HG03469 (cell line): ENCODE measurements around the gene C11orf91.
"Not testable (repeated sequence)": the region's sequence is repeated elsewhere in the genome, so short reads cannot be mapped to it uniquely, and the experiment has no call there.

Source experiments
- ATAC-seq: cut with Tn5 transposase; IDR thresholded peaks from one replicate; pipeline ENCODE4 v1.9.1; 2021; ENCODE audit warnings: mild to moderate bottlenecking, moderate library complexity, moderate number of reproducible peaks; ENCODE audit not compliant: unreplicated experiment

C11orf91 gene, protein sequence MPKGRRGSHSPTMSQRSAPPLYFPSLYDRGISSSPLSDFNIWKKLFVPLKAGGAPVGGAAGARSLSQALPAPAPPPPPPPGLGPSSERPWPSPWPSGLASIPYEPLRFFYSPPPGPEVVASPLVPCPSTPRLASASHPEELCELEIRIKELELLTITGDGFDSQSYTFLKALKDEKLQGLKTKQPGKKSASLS

DNA sequence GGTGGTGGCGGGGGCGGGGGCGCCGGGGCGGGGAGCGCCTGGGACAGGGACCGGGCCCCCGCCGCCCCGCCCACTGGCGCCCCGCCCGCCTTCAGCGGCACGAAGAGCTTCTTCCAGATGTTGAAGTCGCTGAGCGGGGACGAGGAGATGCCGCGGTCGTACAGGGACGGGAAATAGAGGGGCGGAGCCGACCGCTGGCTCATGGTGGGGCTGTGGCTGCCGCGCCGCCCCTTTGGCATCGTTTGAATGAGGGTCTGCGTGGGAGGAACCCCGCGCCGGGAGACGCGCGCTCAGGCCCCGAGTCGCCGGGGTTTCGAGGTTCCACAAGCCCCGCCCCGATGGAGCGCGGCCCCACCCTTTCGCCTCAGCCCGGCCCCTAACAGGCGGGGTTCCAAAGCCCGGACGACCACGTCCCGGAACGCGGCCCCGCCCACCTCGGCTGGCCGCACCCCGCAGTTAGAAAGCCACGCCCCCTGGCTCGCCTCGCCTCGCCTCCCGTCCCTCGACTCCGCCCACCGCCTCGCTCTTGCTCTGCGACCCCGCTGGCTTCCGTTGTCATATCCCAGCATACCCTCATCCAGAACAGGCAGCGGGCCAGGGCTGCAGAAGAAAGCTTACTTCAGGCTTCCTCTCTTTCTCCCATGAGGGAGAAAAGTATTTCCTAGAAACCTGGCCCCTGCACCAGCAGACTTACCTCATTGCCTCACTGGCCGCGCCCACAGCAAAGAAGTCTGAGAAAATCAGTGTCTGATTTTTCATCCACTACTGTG is at the start of gene C11orf91:
Gene C11orf91, minus strand, starts transcription at position 325 of the 770 bp plus-strand sequence. Its CDS starts 86 bp downstream, at position 239.
- peak; percentile 57 for ATAC-seq

DNA sequence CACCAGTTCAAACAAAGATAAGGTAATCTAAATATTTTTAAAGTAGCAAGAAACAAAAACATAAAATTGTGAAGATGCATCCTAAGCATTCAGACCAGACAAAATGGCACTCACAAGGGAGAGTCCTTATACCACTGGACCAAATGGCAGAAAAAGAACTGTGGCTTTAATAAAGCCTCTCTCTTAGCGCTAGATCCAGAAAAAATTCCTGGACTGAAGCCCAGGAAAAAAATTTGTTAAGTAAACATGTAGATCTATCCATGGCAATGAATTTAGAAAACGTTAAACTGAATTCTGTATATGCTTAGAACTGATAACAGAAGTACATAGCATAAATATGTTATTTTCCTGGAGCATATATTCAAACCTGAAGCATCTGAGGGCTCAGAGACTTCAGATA is 47.4 kb upstream of the C11orf91 start:
- no peak for ATAC-seq

DNA sequence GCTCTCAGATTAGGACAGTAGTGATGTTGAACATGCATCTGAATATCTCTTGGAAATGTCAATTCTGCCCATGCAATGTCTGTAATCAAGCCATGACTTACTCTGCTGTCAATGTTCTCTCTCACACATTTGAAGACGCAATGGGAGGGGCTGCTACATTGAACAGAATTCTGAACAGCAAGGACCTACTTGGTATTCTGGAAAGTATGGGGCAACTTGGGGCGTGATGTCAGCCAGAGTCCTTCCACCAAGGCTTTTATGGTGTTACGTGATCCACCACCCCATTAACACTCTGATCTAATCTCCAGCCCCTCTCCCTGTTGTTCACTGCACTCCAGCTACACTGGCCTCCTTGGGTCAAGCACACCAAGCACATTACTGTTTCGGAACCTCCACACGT is 42.7 kb upstream of the C11orf91 start:
- ATAC-seq, result no peak

DNA sequence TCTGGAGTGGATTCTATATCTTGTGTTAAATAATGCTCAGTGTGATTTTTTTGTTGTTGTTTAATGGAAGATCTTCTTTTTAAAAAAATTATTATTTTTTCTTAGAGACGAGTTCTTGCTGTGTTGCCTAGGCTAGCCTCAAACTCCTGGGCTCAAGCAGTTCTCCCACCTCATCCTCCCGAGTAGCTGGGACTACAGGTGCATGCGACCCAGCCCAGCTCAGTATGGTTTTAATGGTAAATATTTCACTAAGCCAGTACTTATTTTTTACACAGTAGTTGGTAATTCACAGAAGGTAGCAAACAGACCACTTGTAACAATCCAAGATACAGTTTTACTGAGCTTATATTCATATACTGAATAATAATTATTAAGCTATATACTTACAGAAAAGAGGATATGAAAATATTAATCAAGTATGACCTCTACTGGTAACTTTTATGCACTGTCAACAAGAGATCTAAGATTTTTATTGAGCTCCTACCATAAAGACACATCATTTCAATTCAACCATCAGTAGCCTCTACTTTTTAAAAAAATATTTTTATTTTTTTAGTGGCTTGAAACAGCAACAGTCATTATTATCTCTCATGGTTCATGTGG is 41.7 kb upstream of the C11orf91 start:
- ATAC-seq, result no peak

DNA sequence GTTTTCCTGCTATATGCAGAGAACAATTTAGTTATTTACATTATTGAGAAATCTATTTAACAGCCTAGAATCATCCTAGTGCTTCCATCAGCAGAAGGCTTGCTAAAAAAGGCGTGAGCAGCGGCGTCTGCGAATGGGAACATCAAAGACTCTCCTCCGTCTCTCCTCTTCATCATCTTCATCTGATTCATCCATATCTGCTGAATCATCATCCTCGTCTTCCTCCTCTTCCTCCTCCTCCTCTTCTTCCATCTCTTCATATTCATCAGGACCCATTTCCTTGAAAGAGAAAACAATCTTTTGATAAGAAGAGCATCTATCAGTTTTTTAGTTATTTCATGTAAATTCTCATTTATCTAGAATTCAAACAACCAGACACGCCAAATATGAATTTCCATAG is 41.2 kb upstream of the C11orf91 start:
- ATAC-seq, result no peak

DNA sequence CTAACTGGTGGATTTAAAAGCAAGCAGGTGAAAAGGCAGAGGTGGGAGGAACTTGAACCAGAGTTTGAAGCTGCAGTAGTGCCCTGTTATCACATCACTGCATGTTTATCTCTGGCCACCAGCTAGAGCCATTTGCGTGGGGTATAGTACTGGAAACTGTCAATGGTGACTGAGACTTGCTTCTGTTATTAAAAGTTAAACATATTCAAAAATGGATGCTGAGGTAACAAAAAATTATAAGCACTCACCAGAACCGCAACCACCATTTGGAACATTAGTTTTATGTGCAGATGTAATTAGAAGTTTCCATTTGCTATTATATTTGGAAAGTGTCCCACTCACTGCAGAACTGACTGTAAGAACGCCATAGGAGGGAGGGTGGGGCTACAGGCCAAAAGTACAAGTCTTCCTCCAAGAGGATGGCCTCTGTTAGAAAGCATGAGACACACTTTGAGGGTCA is 36.8 kb upstream of the C11orf91 start:
- ATAC-seq, result no peak

DNA sequence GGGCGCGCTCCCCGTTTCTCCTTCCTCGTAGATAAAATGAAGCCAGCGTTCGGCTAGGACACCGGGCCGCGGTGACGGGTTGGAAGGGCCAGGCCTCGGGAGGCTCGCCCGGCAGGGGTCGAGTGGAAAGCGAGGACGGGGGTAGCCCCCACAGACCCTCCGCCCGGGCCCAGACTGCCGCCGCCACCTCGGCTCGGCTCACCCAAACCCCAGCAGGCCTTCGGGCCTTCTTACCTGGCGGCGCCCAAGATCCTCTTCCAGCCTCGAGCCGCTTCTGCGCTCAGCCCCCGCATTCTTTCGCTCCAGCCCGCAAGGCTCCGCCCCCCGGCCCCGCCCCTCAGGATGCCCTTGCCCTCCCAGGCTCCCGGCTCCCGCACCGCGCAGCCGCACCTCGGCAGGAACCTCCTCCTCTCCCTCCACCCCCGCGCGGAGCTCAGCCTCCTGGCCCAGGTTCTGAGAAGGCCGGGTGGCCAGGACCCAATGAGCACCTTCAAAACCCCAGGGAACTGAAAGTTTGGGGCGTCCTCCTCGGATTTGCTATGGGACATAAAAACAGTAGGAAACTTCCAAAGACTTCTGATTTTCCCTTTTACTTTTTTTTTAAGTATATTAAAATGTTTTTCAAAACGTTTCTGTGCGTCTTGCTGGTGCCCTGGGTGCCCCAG is 35.7 kb upstream of the C11orf91 start, which contains the start of gene CD59:
Gene CD59, minus strand, starts transcription at position 276 of the 665 bp plus-strand sequence. CDS start 13,978 bp downstream, outside the sequence.
- peak; percentile 44 for ATAC-seq

DNA sequence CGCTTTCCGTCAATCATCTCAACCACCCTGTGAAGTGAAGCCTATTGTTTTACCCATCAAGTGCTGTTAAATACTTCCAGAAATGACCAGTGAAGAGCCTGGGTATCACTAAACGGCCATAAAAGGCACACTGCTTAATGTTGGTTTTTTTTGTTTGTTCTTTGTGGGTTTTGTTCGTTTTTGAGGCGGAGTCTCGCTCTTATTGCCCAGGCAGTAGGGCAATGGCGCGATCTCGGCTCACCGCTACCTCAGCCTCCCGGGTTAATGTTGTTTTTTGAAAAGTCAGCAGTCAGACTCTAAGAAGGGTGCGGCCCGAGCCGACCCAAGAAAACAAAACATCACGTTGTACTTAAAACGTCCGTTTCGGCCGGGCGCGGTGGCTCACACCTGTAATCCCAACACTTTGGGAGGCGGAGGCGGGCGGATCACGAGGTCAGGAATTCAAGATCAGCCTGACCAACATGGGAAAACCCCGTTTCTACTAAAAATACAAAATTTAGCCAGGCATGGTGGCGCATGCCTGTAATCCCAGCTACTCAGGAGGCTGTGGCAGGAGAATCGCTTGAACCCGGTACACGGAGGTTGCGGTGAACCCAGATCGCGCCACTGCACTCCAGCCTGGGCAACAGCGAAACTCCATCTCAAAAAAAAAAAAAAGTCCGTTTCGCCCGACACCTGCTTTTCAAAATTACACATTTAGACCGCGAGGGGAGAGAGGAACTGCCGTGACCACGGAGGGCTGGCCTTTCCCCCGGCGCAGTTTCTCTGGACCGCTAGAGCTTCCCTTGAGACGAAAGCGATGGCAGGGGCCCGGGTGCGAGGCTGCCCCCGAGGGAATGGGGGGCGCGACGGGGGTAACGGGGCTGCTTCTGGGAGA is 34.9 kb upstream of the C11orf91 start:
- ATAC-seq, result no peak

DNA sequence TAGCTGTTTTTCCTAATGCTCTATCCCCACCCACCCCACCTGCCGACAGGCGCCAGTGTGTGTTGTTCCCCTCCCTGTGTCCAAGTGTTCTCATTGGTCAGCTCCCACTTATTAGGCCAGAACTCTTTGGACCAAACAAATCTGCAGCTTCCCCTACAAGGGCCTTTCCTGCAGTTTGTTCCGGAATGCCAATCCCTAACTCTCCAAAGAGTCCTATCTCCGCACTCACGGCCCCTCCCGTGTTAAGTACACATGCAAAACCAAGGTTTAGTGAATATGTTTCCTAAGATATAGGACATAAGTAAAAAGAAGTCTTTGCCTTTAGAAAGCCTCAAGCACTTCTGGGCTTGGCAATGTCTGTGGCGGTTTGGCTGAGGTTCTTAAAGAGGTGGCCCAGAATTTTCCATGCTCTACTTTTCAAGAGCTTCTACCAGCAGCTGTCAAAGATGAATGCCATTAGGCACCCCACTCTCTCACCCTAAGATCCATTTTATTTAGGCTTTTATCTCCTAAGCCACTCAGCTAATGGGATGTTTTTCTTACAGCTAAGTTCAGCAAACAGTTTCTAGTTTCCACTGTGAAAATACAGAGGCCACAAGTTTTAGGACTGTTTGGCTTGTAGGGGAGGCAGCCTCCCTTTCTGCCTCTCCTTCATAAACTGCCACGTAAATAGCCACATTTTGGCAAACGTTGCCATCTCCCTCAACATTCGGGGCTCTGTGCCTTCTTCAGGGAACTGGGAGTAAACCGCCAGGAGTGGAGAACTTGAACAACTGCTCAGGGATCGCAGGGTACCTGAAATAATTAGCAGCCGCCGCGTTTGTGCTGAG is 34.0 kb upstream of the C11orf91 start:
- no peak for ATAC-seq

DNA sequence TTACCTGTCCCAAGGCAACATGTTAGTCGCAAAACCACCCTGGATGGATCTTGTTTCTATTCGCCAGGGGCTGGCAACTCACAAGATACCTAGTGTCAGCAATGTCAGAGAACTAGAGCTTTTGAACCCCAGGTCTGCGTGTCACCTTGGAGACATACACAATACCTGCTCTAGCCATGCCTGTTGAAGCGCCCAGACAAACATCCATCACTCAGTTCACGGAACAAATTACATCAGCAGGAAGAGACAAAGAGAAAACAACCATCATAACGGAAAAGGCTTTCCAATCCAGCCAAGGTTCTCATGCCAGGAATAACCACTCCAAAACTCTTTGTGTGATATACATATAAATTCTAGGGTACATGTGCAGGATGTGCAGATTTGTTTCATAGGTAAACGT is 33.4 kb upstream of the C11orf91 start:
- ATAC-seq, result no peak

DNA sequence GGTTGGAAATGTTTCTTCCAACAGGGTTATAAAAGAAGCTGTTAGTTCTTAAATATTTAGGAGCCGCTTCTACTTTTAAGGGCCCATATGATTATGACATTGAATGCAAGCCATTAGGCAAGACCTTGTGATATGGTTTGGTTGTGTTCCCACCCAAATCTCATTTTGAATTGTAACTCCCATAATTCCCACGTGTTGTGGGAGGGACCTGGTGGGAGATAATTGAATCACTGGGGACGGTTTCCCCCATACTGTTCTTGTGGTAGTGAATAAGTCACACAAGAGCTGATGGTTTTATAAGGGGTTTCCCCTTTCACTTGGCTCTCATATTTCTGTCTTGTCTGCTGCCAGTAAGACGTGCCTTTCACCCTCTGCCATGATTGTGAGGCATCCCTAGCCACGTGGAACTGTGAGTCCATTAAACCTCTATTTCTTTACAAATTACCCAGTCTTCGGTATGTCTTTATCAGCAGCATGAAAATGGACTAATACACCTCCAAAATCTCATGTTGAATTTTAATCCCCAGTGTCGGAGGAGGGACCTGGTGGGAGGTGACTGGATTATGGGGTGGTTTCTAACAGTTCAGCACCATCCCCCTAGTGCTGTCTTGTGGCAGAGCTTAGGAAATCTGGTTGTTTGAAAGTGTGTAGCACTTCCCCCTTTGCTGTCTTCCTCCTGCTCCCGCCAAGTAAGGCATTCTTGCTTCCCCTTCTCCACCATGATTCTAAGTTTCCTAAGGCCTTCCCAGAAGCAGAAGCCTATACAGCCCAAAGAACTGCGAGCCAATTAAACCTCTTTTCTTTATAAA is 31.3 kb upstream of the C11orf91 start:
- no peak for ATAC-seq

DNA sequence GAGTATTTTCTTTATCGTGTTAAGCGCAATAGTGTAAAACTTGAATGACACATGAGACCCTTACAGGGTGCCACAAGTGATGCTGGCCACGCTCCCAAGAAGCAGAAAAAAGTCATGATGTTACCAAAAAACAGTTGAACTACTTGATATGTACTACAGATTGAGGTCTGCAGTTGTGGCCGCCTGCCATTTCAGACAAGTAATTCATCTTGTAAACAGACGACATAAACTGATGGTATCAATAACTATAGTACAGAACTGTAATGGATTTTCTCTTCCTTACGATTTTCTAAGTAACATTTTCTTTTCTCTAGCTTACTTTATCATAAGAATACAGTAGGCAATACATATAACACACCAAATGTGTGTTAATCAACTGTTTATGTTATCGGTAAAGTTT is 30.1 kb upstream of the C11orf91 start:
- no peak for ATAC-seq

DNA sequence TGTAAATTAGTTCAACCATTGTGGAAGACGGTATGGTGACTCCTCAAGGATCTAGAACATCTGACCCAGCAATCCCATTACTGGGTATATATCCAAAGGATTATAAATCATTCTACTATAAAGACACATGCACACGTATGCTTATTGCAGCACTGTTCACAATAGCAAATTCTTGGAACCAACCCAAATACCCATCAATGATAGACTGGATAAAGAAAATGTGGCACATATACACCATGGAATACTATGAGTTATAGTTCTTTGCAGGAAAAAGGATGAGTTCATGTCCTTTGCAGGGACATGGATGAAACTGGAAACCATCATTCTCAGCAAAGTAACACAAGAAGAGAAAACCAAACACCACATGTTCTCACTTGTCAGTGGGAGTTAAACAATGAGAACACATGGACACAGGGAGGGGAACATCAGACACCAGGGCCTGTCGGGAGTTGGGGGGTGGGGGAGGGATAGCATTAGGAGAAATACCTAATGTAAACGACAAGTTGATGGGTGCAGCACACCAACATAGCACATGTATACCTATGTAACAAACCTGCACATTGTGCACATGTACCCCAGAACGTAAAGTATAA is 28.5 kb upstream of the C11orf91 start:
- not testable (repeated sequence) for ATAC-seq

DNA sequence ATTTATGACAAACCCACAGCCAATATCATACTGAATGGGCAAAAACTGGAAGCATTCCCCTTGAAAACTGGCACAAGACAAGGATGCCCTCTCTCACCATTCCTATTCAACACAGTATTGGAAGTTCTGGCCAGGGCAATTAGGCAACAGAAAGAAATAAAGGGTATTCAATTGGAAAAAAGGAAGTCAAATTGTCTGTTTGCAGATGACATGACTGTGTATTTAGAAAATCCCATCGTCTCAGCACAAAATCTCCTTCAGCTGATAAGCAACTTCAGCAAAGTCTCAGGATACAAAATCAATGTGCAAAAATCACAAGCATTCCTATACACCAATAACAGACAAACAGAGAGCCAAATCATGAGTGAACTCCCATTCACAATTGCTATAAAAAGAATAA is 26.9 kb upstream of the C11orf91 start:
- not testable (repeated sequence) for ATAC-seq

DNA sequence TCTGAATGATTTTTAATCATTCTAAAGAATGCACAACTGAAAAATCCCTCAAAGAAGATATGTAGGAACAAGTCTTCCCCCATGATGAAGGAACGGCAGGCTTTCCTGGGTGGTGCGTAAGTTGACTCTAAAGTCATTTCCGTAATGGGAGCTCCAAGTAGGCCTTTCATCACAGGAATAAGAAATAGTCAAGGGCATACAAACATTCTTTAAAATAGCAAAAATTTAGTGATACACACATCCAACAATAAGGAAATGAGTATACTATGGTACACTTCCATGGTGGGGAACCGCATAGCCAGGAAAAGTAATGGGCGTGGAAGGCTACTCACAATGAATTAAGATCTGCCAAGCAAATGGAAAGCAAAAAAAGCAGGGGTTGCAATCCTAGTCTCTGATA is 24.9 kb upstream of the C11orf91 start:
- no peak for ATAC-seq

DNA sequence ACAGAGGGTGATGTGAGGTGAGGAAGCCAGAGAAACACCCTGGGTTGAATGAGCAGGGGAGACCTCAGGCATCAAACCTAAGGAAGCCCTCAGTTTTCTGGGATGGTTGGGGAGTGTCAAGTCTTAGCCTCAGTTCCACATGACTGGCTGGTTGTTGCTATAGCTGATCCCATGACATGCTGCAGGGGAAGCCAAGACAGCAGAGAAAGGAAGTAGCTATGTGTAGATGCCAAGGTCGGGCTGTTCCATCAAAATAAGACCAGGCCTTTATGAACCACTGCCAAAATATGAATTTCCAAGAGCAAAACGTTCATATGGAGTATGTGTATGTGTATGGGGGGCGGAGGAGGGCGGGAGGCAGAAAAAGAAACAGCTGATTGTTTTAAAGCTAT is 24.0 kb upstream of the C11orf91 start:
- ATAC-seq, result no peak

DNA sequence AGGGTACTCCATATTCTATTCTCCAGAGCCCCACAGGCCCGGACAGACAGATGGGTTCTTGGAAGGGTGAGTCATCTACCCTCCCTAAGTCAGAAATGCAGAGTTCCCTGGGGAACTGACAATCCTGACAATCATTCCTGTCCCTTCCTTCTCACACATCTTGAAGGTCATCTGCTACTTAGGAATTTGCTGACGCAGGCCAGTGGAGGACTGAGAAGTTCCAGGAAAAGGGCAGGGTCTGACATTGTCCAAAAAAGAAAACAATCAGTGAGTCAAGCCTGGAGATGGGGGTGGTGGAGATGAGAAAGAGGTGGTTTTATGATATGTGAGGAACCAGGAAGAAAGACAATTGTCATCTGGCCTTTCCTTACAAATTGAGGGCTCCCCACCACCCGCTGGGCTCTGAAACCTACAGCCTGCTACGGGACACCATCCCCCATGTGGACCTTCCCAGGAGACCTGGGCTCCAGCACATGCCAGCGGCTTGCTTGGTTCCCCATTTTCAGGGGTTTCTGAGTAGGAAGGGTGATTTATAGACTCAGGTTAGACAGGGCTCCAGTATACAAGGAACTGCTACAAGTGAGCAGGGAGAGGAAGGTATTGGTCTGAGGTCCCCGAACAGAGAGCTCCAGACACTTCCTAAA is 22.7 kb upstream of the C11orf91 start:
- no peak for ATAC-seq
